ENCODE data around the gene AMZ1.
"Not testable (repeated sequence)": the region's sequence is repeated elsewhere in the genome, so short reads cannot be mapped to it uniquely, and the experiment has no call there.

The AMZ1 gene

GRCh38 chr7:2660359-2661095 lies 27.5 kb upstream of the AMZ1 start:
- no peak for ATAC-seq
- DNase-seq = no peak
- no peaks in the 10 kb centered on the region for H3K9me3 Mint-ChIP-seq
- peak overlapping the region in 1 of 2 donors; percentile 67 for H3K27ac Mint-ChIP-seq
- no peak overlapping the region for H3K4me3 Mint-ChIP-seq
- peaks cover 4% of the 10 kb centered on the region for H3K27me3 Mint-ChIP-seq
- peaks cover 4% of the 10 kb centered on the region for H3K4me1 Mint-ChIP-seq

GRCh38 chr7:2661096-2661449 lies 26.9 kb upstream of the AMZ1 start:
- H3K9me3 Mint-ChIP-seq = no peaks in the 10 kb centered on the region
- H3K27ac Mint-ChIP-seq = no peak overlapping the region
- peaks cover 5% of the 10 kb centered on the region for H3K4me1 Mint-ChIP-seq
- ATAC-seq = no peak
- DNase-seq = no peak
- H3K27me3 Mint-ChIP-seq = peaks cover 5% of the 10 kb centered on the region
- H3K4me3 Mint-ChIP-seq = no peak overlapping the region

- Mint-ChIP-seq H3K27ac (no peak overlapping the region), H3K4me1 (peaks cover 5% of the 10 kb centered on the region), H3K27me3 (peaks cover 5% of the 10 kb centered on the region), H3K9me3 (no peaks in the 10 kb centered on the region), H3K4me3 (peak overlapping the region in 1 of 2 donors; percentile 24)
- DNase-seq (no peak), ATAC-seq (peak; percentile 36)
Measured at GRCh38 chr7:2661602-2662272, 26.3 kb upstream of the AMZ1 start.

GRCh38 chr7:2662273-2663120 lies 25.5 kb upstream of the AMZ1 start:
- ATAC-seq (no peak), DNase-seq (no peak)
- H3K27me3 Mint-ChIP-seq = peaks cover 13% of the 10 kb centered on the region
- H3K9me3 Mint-ChIP-seq = no peaks in the 10 kb centered on the region
- H3K4me3 Mint-ChIP-seq = no peak overlapping the region
- peaks cover 5% of the 10 kb centered on the region for H3K4me1 Mint-ChIP-seq
- no peak overlapping the region for H3K27ac Mint-ChIP-seq

GRCh38 chr7:2663121-2663886 lies 24.7 kb upstream of the AMZ1 start:
- Mint-ChIP-seq H3K4me3 (no peak overlapping the region), H3K4me1 (peaks cover 5% of the 10 kb centered on the region), H3K9me3 (no peaks in the 10 kb centered on the region), H3K27ac (no peak overlapping the region), H3K27me3 (peaks cover 21% of the 10 kb centered on the region)
- no peak for DNase-seq
- no peak for ATAC-seq

- H3K9me3 Mint-ChIP-seq = no peaks in the 10 kb centered on the region
- H3K27ac Mint-ChIP-seq = peak overlapping the region in 1 of 2 donors; percentile 19
- DNase-seq (no peak), ATAC-seq (no peak)
- H3K27me3 Mint-ChIP-seq = peaks cover 25% of the 10 kb centered on the region
- H3K4me1 Mint-ChIP-seq = peaks cover 5% of the 10 kb centered on the region
- H3K4me3 Mint-ChIP-seq = no peak overlapping the region
Measured at GRCh38 chr7:2663960-2664359, 24.0 kb upstream of the AMZ1 start.

GRCh38 chr7:2665359-2665791 lies 22.6 kb upstream of the AMZ1 start:
- Mint-ChIP-seq H3K27me3 (peaks cover 36% of the 10 kb centered on the region), H3K27ac (no peak overlapping the region), H3K4me1 (peaks cover 6% of the 10 kb centered on the region), H3K9me3 (no peaks in the 10 kb centered on the region), H3K4me3 (no peak overlapping the region)
- DNase-seq (no peak), ATAC-seq (no peak)

GRCh38 chr7:2666155-2666554 lies 21.8 kb upstream of the AMZ1 start:
- ATAC-seq = no peak
- H3K27ac Mint-ChIP-seq = no peak overlapping the region
- no peak overlapping the region for H3K4me3 Mint-ChIP-seq
- no peak for DNase-seq
- H3K27me3 Mint-ChIP-seq = peaks cover 44% of the 10 kb centered on the region
- H3K4me1 Mint-ChIP-seq = peaks cover 14% of the 10 kb centered on the region
- H3K9me3 Mint-ChIP-seq = no peaks in the 10 kb centered on the region

- Mint-ChIP-seq H3K27me3 (peaks cover 48% of the 10 kb centered on the region), H3K9me3 (no peaks in the 10 kb centered on the region)
- no peak for ATAC-seq
Measured at GRCh38 chr7:2666588-2667250, 21.3 kb upstream of the AMZ1 start.

GRCh38 chr7:2667843-2668242 lies 20.2 kb upstream of the AMZ1 start:
- peaks cover 48% of the 10 kb centered on the region for H3K27me3 Mint-ChIP-seq
- H3K9me3 Mint-ChIP-seq = no peaks in the 10 kb centered on the region
- no peak overlapping the region for H3K4me3 Mint-ChIP-seq
- no peak overlapping the region for H3K27ac Mint-ChIP-seq
- peaks cover 15% of the 10 kb centered on the region for H3K4me1 Mint-ChIP-seq
- DNase-seq = no peak
- no peak for ATAC-seq

More at GRCh38 chr7:2666588-2667250, 21.3 kb upstream of the AMZ1 start:
- H3K4me1 Mint-ChIP-seq = peaks cover 15% of the 10 kb centered on the region
- H3K27ac Mint-ChIP-seq = no peak overlapping the region
- H3K4me3 Mint-ChIP-seq = no peak overlapping the region
- no peak for DNase-seq

- no peaks in the 10 kb centered on the region for H3K9me3 Mint-ChIP-seq
- peaks cover 15% of the 10 kb centered on the region for H3K4me1 Mint-ChIP-seq
- ATAC-seq (no peak), DNase-seq (no peak)
- peaks cover 48% of the 10 kb centered on the region for H3K27me3 Mint-ChIP-seq
- no peak overlapping the region for H3K4me3 Mint-ChIP-seq
- no peak overlapping the region for H3K27ac Mint-ChIP-seq
Measured at GRCh38 chr7:2668401-2668800, 19.6 kb upstream of the AMZ1 start.

GRCh38 chr7:2670171-2670570 lies 17.8 kb upstream of the AMZ1 start:
- ATAC-seq (no peak), DNase-seq (no peak)
- Mint-ChIP-seq H3K27ac (peak overlapping the region in 1 of 2 donors; percentile 60), H3K9me3 (peaks cover 0 to 6% of the 10 kb centered on the region in 2 donors), H3K27me3 (peaks cover 64% of the 10 kb centered on the region), H3K4me1 (peaks cover 14% of the 10 kb centered on the region), H3K4me3 (no peak overlapping the region)

GRCh38 chr7:2670720-2671391 lies 17.1 kb upstream of the AMZ1 start:
- DNase-seq (peak; percentile 61 to 67), ATAC-seq (peak; percentile 83)
- Mint-ChIP-seq H3K9me3 (peaks cover 0 to 6% of the 10 kb centered on the region in 2 donors), H3K4me1 (peaks cover 10% of the 10 kb centered on the region), H3K4me3 (peak overlapping the region in 1 of 2 donors; percentile 3), H3K27me3 (peaks cover 63% of the 10 kb centered on the region), H3K27ac (peak overlapping the region in 1 of 2 donors; percentile 50)

GRCh38 chr7:2673214-2673613 lies 14.8 kb upstream of the AMZ1 start:
- H3K27ac Mint-ChIP-seq, H3K4me1 Mint-ChIP-seq, ATAC-seq, DNase-seq, H3K4me3 Mint-ChIP-seq, H3K9me3 Mint-ChIP-seq: not testable (repeated sequence)
- H3K27me3 Mint-ChIP-seq = peaks cover 48% of the 10 kb centered on the region
